EL (cell line): ENCODE data around the gene PXT1.
"Not testable (repeated sequence)": the region's sequence is repeated elsewhere in the genome, so short reads cannot be mapped to it uniquely, and the experiment has no call there.

Source experiments
- DNase-seq: peaks from one replicate; pipeline ENCODE4 v3.0.0-alpha.2; 2016

Gene PXT1

GRCh38 chr6:36442671-36443470, at the start of gene PXT1, which contains the start of gene KCTD20:
Gene PXT1 (minus strand): TSS chr6:36442854. CDS start chr6:36426082, 16,772 bp downstream.
Gene KCTD20 (plus strand): TSS chr6:36443000. CDS start chr6:36470098, 27,098 bp downstream.
- peak; percentile 89 for DNase-seq

- no peak for DNase-seq
These were observed 49.4 kb upstream of the PXT1 start for GRCh38 chr6:36492092-36492491.

- peak; percentile 30 for DNase-seq
These were observed 48.8 kb upstream of the PXT1 start for GRCh38 chr6:36491378-36491965.

- DNase-seq, result no peak
These were observed 46.8 kb upstream of the PXT1 start for GRCh38 chr6:36489426-36489825.

GRCh38 chr6:36488221-36488620, 45.6 kb upstream of the PXT1 start:
- DNase-seq, result no peak

GRCh38 chr6:36487698-36488097, 45.0 kb upstream of the PXT1 start:
- peak; percentile 11 for DNase-seq

GRCh38 chr6:36484736-36485135, 42.1 kb upstream of the PXT1 start:
- no peak for DNase-seq

GRCh38 chr6:36483326-36483725, 40.7 kb upstream of the PXT1 start:
- not testable (repeated sequence) for DNase-seq

GRCh38 chr6:36479256-36479655, 36.6 kb upstream of the PXT1 start:
- no peak for DNase-seq

GRCh38 chr6:36478051-36478526, 35.4 kb upstream of the PXT1 start:
- no peak for DNase-seq

GRCh38 chr6:36469946-36470345, 27.3 kb upstream of the PXT1 start:
- DNase-seq, result no peak

GRCh38 chr6:36469148-36469661, 26.6 kb upstream of the PXT1 start:
- DNase-seq, result no peak

- no peak for DNase-seq
These were observed 25.0 kb upstream of the PXT1 start for GRCh38 chr6:36467625-36468024.

GRCh38 chr6:36464233-36464632, 21.6 kb upstream of the PXT1 start:
- DNase-seq, result no peak

GRCh38 chr6:36463676-36464075, 21.0 kb upstream of the PXT1 start:
- peak; percentile 59 for DNase-seq

GRCh38 chr6:36461646-36462045, 19.0 kb upstream of the PXT1 start:
- no peak for DNase-seq

- DNase-seq, result no peak
These were observed 18.3 kb upstream of the PXT1 start for GRCh38 chr6:36460916-36461315.

GRCh38 chr6:36459501-36459900, 16.8 kb upstream of the PXT1 start:
- DNase-seq, result no peak

- DNase-seq, result no peak
These were observed 12.9 kb upstream of the PXT1 start for GRCh38 chr6:36455486-36456027.

- not testable (repeated sequence) for DNase-seq
These were observed 10.2 kb upstream of the PXT1 start for GRCh38 chr6:36452897-36453296.

GRCh38 chr6:36449173-36449572, 6.5 kb upstream of the PXT1 start:
- not testable (repeated sequence) for DNase-seq

- no peak for DNase-seq
These were observed 3.0 kb upstream of the PXT1 start for GRCh38 chr6:36445621-36446020.

- DNase-seq, result peak; percentile 74
These were observed 1.8 kb upstream of the PXT1 start for GRCh38 chr6:36444470-36444869.
